Measurements from ENCODE around the gene RTP2. TPM values are rescaled to one million over a fixed set of nuclear protein-coding genes. Genes with fewer than 3 reads are reported as not detected.

The RTP2 gene
- total RNA-seq, 1 donor from 2014 or later = not detected

DNA sequence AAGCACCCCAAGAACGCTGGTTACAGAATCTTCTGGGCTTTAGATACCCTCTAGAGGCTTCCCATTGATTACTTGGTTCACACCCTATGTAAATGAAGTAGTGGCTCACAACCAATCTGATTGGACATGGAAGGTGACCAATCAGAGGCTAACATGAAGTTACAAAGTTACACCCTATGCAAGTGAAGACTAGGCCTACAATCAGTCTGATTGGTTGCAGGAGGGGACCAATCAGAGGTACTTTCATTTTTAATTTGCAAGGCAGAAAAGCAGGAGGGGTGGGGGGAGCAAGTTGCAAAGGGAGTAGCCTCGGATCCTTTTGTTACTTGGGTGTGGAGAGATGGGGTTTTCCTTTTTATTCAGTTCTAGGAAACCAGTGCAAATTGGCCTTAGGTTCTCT is 11.1 kb upstream of the RTP2 start:
- H3K27ac Mint-ChIP-seq (ENCODE audit: unreplicated experiment) = no peak overlapping the region
- TF ChIP-seq, protein P1, sequence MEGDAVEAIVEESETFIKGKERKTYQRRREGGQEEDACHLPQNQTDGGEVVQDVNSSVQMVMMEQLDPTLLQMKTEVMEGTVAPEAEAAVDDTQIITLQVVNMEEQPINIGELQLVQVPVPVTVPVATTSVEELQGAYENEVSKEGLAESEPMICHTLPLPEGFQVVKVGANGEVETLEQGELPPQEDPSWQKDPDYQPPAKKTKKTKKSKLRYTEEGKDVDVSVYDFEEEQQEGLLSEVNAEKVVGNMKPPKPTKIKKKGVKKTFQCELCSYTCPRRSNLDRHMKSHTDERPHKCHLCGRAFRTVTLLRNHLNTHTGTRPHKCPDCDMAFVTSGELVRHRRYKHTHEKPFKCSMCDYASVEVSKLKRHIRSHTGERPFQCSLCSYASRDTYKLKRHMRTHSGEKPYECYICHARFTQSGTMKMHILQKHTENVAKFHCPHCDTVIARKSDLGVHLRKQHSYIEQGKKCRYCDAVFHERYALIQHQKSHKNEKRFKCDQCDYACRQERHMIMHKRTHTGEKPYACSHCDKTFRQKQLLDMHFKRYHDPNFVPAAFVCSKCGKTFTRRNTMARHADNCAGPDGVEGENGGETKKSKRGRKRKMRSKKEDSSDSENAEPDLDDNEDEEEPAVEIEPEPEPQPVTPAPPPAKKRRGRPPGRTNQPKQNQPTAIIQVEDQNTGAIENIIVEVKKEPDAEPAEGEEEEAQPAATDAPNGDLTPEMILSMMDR (IDR thresholded peaks at IDR 0.05) = no peak
- no peaks in the 10 kb centered on the region for H3K9me3 Mint-ChIP-seq (ENCODE audit: low read depth)
- no peak overlapping the region for H3K4me3 Mint-ChIP-seq (ENCODE audit: unreplicated experiment)
- H3K4me1 Mint-ChIP-seq (ENCODE audit: low read depth) = no peaks in the 10 kb centered on the region
- DNase-seq (ENCODE audit: low spot score) = no peak
- H3K27me3 Mint-ChIP-seq (ENCODE audit: low read depth) = peaks cover 3% of the 10 kb centered on the region
- H3K36me3 Mint-ChIP-seq (ENCODE audit: low read depth) = no peaks in the 10 kb centered on the region

- peaks cover 7% of the 10 kb centered on the region for H3K4me1 Mint-ChIP-seq (ENCODE audit: low read depth)
- H3K9me3 Mint-ChIP-seq (ENCODE audit: low read depth) = no peaks in the 10 kb centered on the region
- no peaks in the 10 kb centered on the region for H3K27me3 Mint-ChIP-seq (ENCODE audit: low read depth)
- TF ChIP-seq, protein P1 (IDR thresholded peaks at IDR 0.05) = peak; percentile 20
- H3K27ac Mint-ChIP-seq (ENCODE audit: unreplicated experiment) = no peak overlapping the region
- H3K36me3 Mint-ChIP-seq (ENCODE audit: low read depth) = no peaks in the 10 kb centered on the region
- DNase-seq (ENCODE audit: low spot score) = no peak
- H3K4me3 Mint-ChIP-seq (ENCODE audit: unreplicated experiment) = no peak overlapping the region
Observed at GRCh38 chr3:187709155-187709554, 6.8 kb upstream of the RTP2 start.

DNA sequence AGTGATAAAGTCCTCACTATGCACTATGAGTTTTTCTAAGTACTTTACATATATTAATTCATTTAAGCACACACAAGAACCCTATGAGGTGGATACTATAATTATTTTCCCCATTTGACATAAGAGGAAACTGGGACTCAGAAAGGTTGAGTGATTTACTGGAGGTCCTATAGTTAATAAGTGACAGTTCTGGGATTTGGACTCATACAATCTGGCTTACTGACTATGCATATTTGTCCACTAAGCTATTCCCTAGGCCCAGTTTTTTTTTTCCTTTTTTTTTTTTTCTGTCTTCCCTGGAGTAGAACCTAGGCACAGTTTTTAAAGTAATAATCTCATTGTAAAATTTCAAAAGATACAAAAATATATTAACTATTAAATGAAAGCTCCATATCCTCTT is 6.3 kb upstream of the RTP2 start:
- H3K9me3 Mint-ChIP-seq (ENCODE audit: low read depth) = no peaks in the 10 kb centered on the region
- H3K27me3 Mint-ChIP-seq (ENCODE audit: low read depth) = no peaks in the 10 kb centered on the region
- no peaks in the 10 kb centered on the region for H3K36me3 Mint-ChIP-seq (ENCODE audit: low read depth)
- H3K27ac Mint-ChIP-seq (ENCODE audit: unreplicated experiment) = no peak overlapping the region
- H3K4me1 Mint-ChIP-seq (ENCODE audit: low read depth) = peaks cover 7% of the 10 kb centered on the region
- TF ChIP-seq, protein P1 (IDR thresholded peaks at IDR 0.05) = no peak
- DNase-seq (ENCODE audit: low spot score) = no peak
- no peak overlapping the region for H3K4me3 Mint-ChIP-seq (ENCODE audit: unreplicated experiment)

DNA sequence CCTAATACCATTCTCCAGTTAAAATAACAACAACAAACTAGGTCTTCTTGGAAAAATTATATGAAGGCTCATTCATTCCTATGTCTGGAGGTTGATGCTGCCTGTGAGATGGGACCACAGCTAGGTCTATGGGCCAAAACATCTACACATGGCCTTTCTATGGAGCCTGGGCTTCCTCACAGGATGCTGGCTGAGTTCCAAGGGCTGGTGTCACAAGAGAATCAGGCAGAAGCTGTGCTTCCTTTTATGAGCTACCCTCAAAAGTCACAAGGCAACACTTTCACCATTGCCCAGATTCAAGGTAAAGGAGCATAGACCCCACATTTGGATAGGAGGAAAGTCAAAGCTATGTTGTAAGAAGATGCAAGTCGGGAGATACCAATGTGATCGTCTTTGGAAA is 4.6 kb upstream of the RTP2 start:
- Mint-ChIP-seq H3K27ac (ENCODE audit: unreplicated experiment) (no peak overlapping the region), H3K27me3 (ENCODE audit: low read depth) (no peaks in the 10 kb centered on the region), H3K4me1 (ENCODE audit: low read depth) (peaks cover 7% of the 10 kb centered on the region), H3K4me3 (ENCODE audit: unreplicated experiment) (no peak overlapping the region), H3K36me3 (ENCODE audit: low read depth) (no peaks in the 10 kb centered on the region), H3K9me3 (ENCODE audit: low read depth) (no peaks in the 10 kb centered on the region)
- TF ChIP-seq, protein P1 (IDR thresholded peaks at IDR 0.05) = no peak
- no peak for DNase-seq (ENCODE audit: low spot score)

DNA sequence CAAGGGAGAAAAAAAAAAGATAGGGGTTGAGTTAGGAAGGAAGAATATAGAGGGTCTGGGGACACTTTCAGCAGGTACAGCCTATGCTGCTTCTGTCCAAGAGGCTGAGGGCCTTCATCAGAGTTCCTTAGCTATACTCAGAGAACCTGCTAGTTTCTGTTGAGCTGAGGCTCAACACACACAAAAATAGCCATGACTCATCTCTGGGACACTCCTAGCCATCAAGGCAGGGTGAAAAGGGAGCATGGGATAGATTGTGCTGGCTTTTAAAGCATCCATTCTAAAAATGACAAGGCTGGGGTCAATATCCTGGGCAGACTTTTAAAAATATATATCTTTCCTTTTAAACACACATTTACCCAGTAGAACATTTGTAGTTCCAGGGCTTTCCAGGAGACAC is 2.8 kb upstream of the RTP2 start:
- Mint-ChIP-seq H3K4me3 (ENCODE audit: unreplicated experiment) (no peak overlapping the region), H3K9me3 (ENCODE audit: low read depth) (no peaks in the 10 kb centered on the region), H3K4me1 (ENCODE audit: low read depth) (peaks cover 7% of the 10 kb centered on the region), H3K27ac (ENCODE audit: unreplicated experiment) (peak overlapping the region; percentile 68), H3K36me3 (ENCODE audit: low read depth) (no peaks in the 10 kb centered on the region), H3K27me3 (ENCODE audit: low read depth) (peaks cover 2% of the 10 kb centered on the region)
- TF ChIP-seq, protein P1 (IDR thresholded peaks at IDR 0.05) = no peak
- no peak for DNase-seq (ENCODE audit: low spot score)
